CD4-positive, alpha-beta T cell treated with Interleukin-1 beta for 1 hour (primary cell): ENCODE data around the gene ZNF366.

ENCODE experiments used
- DNase-seq, 2 donors: peaks; one replicate each; pipeline ENCODE4 v3.0.0-alpha.2; 2020 to 2022

Gene ZNF366

GRCh38 chr5:72463449-72464052, 43.7 kb downstream of the ZNF366 start:
- no peak for DNase-seq

GRCh38 chr5:72460413-72460812, 46.8 kb downstream of the ZNF366 start:
- DNase-seq = no peak

- no peak for DNase-seq
Measured at GRCh38 chr5:72459913-72460312, 47.3 kb downstream of the ZNF366 start.

GRCh38 chr5:72459089-72459661, 48.0 kb downstream of the ZNF366 start:
- DNase-seq = no peak

- DNase-seq = no peak
Measured at GRCh38 chr5:72458407-72458806, 48.8 kb downstream of the ZNF366 start.

- no peak for DNase-seq
Measured at GRCh38 chr5:72457491-72457890, 49.7 kb downstream of the ZNF366 start.

- DNase-seq = no peak
Measured at GRCh38 chr5:72456391-72457074, 50.7 kb downstream of the ZNF366 start.

- no peak for DNase-seq
Measured at GRCh38 chr5:72455476-72455875, 51.7 kb downstream of the ZNF366 start.

GRCh38 chr5:72454996-72455395, 52.2 kb downstream of the ZNF366 start:
- DNase-seq = no peak

GRCh38 chr5:72453246-72453775, 53.9 kb downstream of the ZNF366 start:
- no peak for DNase-seq

GRCh38 chr5:72452515-72453245, 54.5 kb downstream of the ZNF366 start:
- DNase-seq = no peak

GRCh38 chr5:72451741-72452505, 55.3 kb downstream of the ZNF366 start:
- DNase-seq = peak in 1 of 2 donors; percentile 28

GRCh38 chr5:72448368-72448767, 58.8 kb downstream of the ZNF366 start:
- no peak for DNase-seq

GRCh38 chr5:72447751-72448150, 59.5 kb downstream of the ZNF366 start:
- no peak for DNase-seq

- DNase-seq = no peak
Measured at GRCh38 chr5:72445969-72446368, 61.2 kb downstream of the ZNF366 start.

GRCh38 chr5:72443883-72444282, 63.3 kb downstream of the ZNF366 start:
- no peak for DNase-seq

GRCh38 chr5:72441862-72442540, 65.2 kb downstream of the ZNF366 start:
- no peak for DNase-seq

GRCh38 chr5:72441094-72441723, 66.0 kb downstream of the ZNF366 start:
- DNase-seq = no peak

- DNase-seq = no peak
Measured at GRCh38 chr5:72440207-72440638, 67.0 kb downstream of the ZNF366 start.

GRCh38 chr5:72439192-72439591, 68.0 kb downstream of the ZNF366 start:
- DNase-seq = no peak

GRCh38 chr5:72438141-72438540, 69.1 kb downstream of the ZNF366 start:
- DNase-seq = no peak
